Aorta (tissue), 5 donors: ENCODE results near the gene PAX8. TPM values are rescaled to one million over a fixed set of nuclear protein-coding genes. Genes with fewer than 3 reads are reported as not detected.

Experiments
- ATAC-seq: fragments of 200-7000 bp; cut with Tn5 transposase; one replicate; pipeline ENCODE4 v1.9.1; 2022; ENCODE audit warnings: moderate library complexity; ENCODE audit not compliant: low FRiP score
- DNase-seq, 2 donors: peaks; one replicate each; pipeline ENCODE4 v3.0.0-alpha.2; 2020
- H3K27ac ChIP-seq, 2 donors: one replicate each; pipeline ENCODE4 v1.5.1; 2013; ENCODE audit warnings: low read length in 2 of 2, mild to moderate bottlenecking in 2 of 2, moderate library complexity in 2 of 2, control low read depth in 1 of 2, inconsistent platforms in 1 of 2, low read depth in 1 of 2
- H3K27me3 ChIP-seq, 2 donors: one replicate each; pipeline ENCODE4 v1.6.1; 2013; ENCODE audit warnings: control low read depth in 1 of 2, low read length in 1 of 2, mild to moderate bottlenecking in 1 of 2, moderate library complexity in 1 of 2; ENCODE audit not compliant: insufficient read depth in 2 of 2, control insufficient read depth in 1 of 2
- H3K36me3 ChIP-seq, 2 donors: one replicate each; pipeline ENCODE4 v1.6.1; 2013; ENCODE audit warnings: control low read depth in 1 of 2, low read length in 1 of 2, mild to moderate bottlenecking in 1 of 2; ENCODE audit not compliant: insufficient read depth in 2 of 2, control insufficient read depth in 1 of 2
- H3K4me1 ChIP-seq, 2 donors: one replicate each; pipeline ENCODE4 v1.6.1; 2013; ENCODE audit warnings: low read length in 2 of 2, control low read depth in 1 of 2, mild to moderate bottlenecking in 1 of 2, moderate library complexity in 1 of 2; ENCODE audit not compliant: insufficient read depth in 2 of 2, control insufficient read depth in 1 of 2
- H3K4me3 ChIP-seq, 2 donors: one replicate each; pipeline ENCODE4 v1.5.1; 2013; ENCODE audit warnings: low read length in 2 of 2, control low read depth in 1 of 2, mild to moderate bottlenecking in 1 of 2
- H3K9me3 ChIP-seq: one replicate; pipeline ENCODE4 v1.6.1; 2013; ENCODE audit warnings: mild to moderate bottlenecking, low read length; ENCODE audit not compliant: control insufficient read depth
- WGBS, 2 donors: extraction: QIAGEN DNeasy Blood & Tissue Kit; methylation state at CpG; one replicate each; pipeline ENCODE4 v1.1.7; 2013; 5-methylcytosine and 5-hydroxymethylcytosine counted together
- intact Hi-C, 2 donors: fragments of 100-400 bp; cut with DNase I; formaldehyde crosslinking; loops; one replicate each; pipeline versions ENCODE4 v1.14.2 to v1.15.0; 2022
- polyA plus RNA-seq, 2 donors: library from polyadenylated mRNA; stranded (reverse); fragments of 200-250 nt; gene quantifications; one replicate each; pipeline ENCODE4 v1.2.3, GENCODE V29; 2013
- total RNA-seq, 2 donors: library from RNA; stranded (reverse); fragmentation: NEBNext Ultra II Directional; extraction: Animal tissue kit (Norgen Biotek cat#: 25700); gene quantifications; one replicate each; pipeline ENCODE4 v1.2.1, GENCODE V29; 2021
- donor health status: healthy with polysubstance abuse.
- donor health status: Bipolar disorder and iron deficiency.
- donor health status: DM: no; HTN: no; CAD: no.
- donor health status: DM: no; HTN: no; CAD: no.
- donor health status: DM: yes; HTN: yes; CAD: no.

PAX8 gene
- total and polyA plus RNA-seq, 4 donors: 0.45 to 1.00 (median 0.87) TPM; not detected in 1

- WGBS, 2 donors: 36 to 55% methylated on average over 9 of the region's 9 CpGs
- no peak for ATAC-seq
- intact Hi-C loops: no loop called here
Measured at GRCh38 chr2:113264713-113265403, 13.9 kb downstream of the PAX8 start.

GRCh38 chr2:113263546-113263945 lies 15.2 kb downstream of the PAX8 start:
- no peaks in the 10 kb centered on the region for H3K27me3 ChIP-seq
- H3K36me3 ChIP-seq: no peaks in the 10 kb centered on the region
- H3K4me1 ChIP-seq: no peaks in the 10 kb centered on the region
- no peak for ATAC-seq
- no peak overlapping the region for H3K4me3 ChIP-seq
- 49 to 73% methylated on average over 1 of the region's 1 CpG for WGBS, 2 donors
- DNase-seq: no peak
- no peak overlapping the region for H3K27ac ChIP-seq
- intact Hi-C loops: no loop called here
- H3K9me3 ChIP-seq: no peaks in the 10 kb centered on the region

More at GRCh38 chr2:113264713-113265403, 13.9 kb downstream of the PAX8 start:
- no peak overlapping the region for H3K4me3 ChIP-seq
- no peak for DNase-seq
- no peaks in the 10 kb centered on the region for H3K9me3 ChIP-seq
- no peaks in the 10 kb centered on the region for H3K27me3 ChIP-seq
- no peak overlapping the region for H3K27ac ChIP-seq
- no peaks in the 10 kb centered on the region for H3K36me3 ChIP-seq
- H3K4me1 ChIP-seq: no peaks in the 10 kb centered on the region

- WGBS, 2 donors: 85 to 89% methylated on average over 6 of the region's 6 CpGs
- H3K4me3 ChIP-seq: no peak overlapping the region
- intact Hi-C loops: no loop called here
- H3K27ac ChIP-seq: no peak overlapping the region
- peaks cover 0 to 3% of the 10 kb centered on the region in 2 donors for H3K4me1 ChIP-seq
- DNase-seq (no peak), ATAC-seq (no peak)
- no peaks in the 10 kb centered on the region for H3K36me3 ChIP-seq
- H3K9me3 ChIP-seq: no peaks in the 10 kb centered on the region
- no peaks in the 10 kb centered on the region for H3K27me3 ChIP-seq
Measured at GRCh38 chr2:113260991-113261390, 17.7 kb downstream of the PAX8 start.

- Histone ChIP-seq H3K36me3 (no peaks in the 10 kb centered on the region), H3K9me3 (no peaks in the 10 kb centered on the region), H3K27me3 (no peaks in the 10 kb centered on the region), H3K4me3 (no peak overlapping the region), H3K4me1 (peaks cover 0 to 4% of the 10 kb centered on the region in 2 donors), H3K27ac (no peak overlapping the region)
- ATAC-seq: no peak
- intact Hi-C loops: loop anchor here (10.0 kb wide), 1 partner anchor 66 kb away; no protein-coding TSS in a partner anchor
- no peak for DNase-seq
- WGBS, 2 donors: 91 to 96% methylated on average over 6 of the region's 6 CpGs
Measured at GRCh38 chr2:113258471-113259147, 20.1 kb downstream of the PAX8 start.

- H3K36me3 ChIP-seq: no peaks in the 10 kb centered on the region
- peaks cover 0 to 4% of the 10 kb centered on the region in 2 donors for H3K4me1 ChIP-seq
- intact Hi-C loops: loop anchor here (10.0 kb wide), 1 partner anchor 67 kb away; no protein-coding TSS in a partner anchor
- H3K27ac ChIP-seq: no peak overlapping the region
- H3K9me3 ChIP-seq: no peaks in the 10 kb centered on the region
- ATAC-seq (peak; percentile 6), DNase-seq (no peak)
- 10 to 19% methylated on average over 7 of the region's 7 CpGs for WGBS, 2 donors
- H3K27me3 ChIP-seq: no peaks in the 10 kb centered on the region
- H3K4me3 ChIP-seq: no peak overlapping the region
Measured at GRCh38 chr2:113257516-113258264, 21.0 kb downstream of the PAX8 start.

GRCh38 chr2:113255140-113256070 lies 23.3 kb downstream of the PAX8 start:
- WGBS, 2 donors: 21 to 30% methylated on average over 4 of the region's 4 CpGs
- intact Hi-C loops: loop anchor here (10.0 kb wide), 1 partner anchor 69 kb away; no protein-coding TSS in a partner anchor
- Histone ChIP-seq H3K27me3 (no peaks in the 10 kb centered on the region), H3K36me3 (no peaks in the 10 kb centered on the region), H3K4me3 (no peak overlapping the region), H3K27ac (no peak overlapping the region), H3K9me3 (no peaks in the 10 kb centered on the region), H3K4me1 (peaks cover 0 to 4% of the 10 kb centered on the region in 2 donors)
- ATAC-seq (no peak), DNase-seq (no peak)

- no peaks in the 10 kb centered on the region for H3K36me3 ChIP-seq
Measured at GRCh38 chr2:113253453-113253852, 25.3 kb downstream of the PAX8 start.

More at GRCh38 chr2:113253453-113253852, 25.3 kb downstream of the PAX8 start:
- intact Hi-C loops: loop anchor here (10.0 kb wide), 1 partner anchor 71 kb away; no protein-coding TSS in a partner anchor
- 87 to 97% methylated on average over 4 of the region's 4 CpGs for WGBS, 2 donors
- DNase-seq (no peak), ATAC-seq (no peak)
- Histone ChIP-seq H3K27ac (no peak overlapping the region), H3K4me1 (peaks cover 0 to 4% of the 10 kb centered on the region in 2 donors), H3K4me3 (no peak overlapping the region), H3K27me3 (no peaks in the 10 kb centered on the region), H3K9me3 (no peaks in the 10 kb centered on the region)
